MM.1S (cell line): ENCODE measurements around the gene OLFML2A.

Experiments used
- EZH2 ChIP-seq: fragments of 300-600 bp; sonication (generic); optimal IDR thresholded peaks from 2 replicates; pipeline ENCODE3; 2017; ENCODE audit warnings: low read depth, mild to moderate bottlenecking, antibody characterized with exemption, low read length, mixed read lengths
- EZH2phosphoT487 ChIP-seq: fragments of 300-600 bp; sonication (generic); IDR thresholded peaks from 2 replicates; pipeline ENCODE4 v1.6.1; 2018; ENCODE audit warnings: antibody characterized with exemption, low read length
- TF ChIP-seq, protein P1 (sequence below): fragments of 300-600 bp; sonication (generic); IDR thresholded peaks from 2 replicates; pipeline ENCODE4 v1.5.1; 2016; ENCODE audit warnings: antibody characterized with exemption, low read length, mixed read lengths

DNA sequence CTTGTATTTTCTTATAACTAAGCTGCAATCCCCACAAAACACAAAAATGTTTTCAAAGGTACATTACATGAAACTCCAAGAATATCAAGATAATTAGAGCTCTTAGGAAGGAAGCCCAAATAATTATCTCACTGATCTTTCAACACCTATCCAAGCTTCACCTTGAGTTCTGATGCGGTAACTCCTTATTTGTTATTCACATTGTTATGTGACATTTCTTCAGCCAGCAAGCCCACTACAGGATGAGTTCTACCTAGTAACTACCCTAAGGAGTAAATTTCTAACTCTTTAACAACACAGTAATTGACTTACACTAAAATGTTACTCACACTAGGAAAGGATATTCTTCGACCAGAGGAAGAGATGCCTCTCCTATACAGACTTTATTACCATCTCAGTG lies 15.7 kb upstream of the OLFML2A start:
- TF ChIP-seq, protein P1, sequence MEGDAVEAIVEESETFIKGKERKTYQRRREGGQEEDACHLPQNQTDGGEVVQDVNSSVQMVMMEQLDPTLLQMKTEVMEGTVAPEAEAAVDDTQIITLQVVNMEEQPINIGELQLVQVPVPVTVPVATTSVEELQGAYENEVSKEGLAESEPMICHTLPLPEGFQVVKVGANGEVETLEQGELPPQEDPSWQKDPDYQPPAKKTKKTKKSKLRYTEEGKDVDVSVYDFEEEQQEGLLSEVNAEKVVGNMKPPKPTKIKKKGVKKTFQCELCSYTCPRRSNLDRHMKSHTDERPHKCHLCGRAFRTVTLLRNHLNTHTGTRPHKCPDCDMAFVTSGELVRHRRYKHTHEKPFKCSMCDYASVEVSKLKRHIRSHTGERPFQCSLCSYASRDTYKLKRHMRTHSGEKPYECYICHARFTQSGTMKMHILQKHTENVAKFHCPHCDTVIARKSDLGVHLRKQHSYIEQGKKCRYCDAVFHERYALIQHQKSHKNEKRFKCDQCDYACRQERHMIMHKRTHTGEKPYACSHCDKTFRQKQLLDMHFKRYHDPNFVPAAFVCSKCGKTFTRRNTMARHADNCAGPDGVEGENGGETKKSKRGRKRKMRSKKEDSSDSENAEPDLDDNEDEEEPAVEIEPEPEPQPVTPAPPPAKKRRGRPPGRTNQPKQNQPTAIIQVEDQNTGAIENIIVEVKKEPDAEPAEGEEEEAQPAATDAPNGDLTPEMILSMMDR = no peak
- no peak for TF ChIP-seq EZH2
- no peak for TF ChIP-seq EZH2phosphoT487
